A673 (cell line): ENCODE results near the gene AOPEP.

ENCODE experiments used
- CTCF ChIP-seq: fragments of 300-800, 200-600 bp; sonication (generic); conservative IDR thresholded peaks from 2 replicates; pipeline ENCODE4 v1.5.1; 2017; ENCODE audit warnings: low read depth, mild to moderate bottlenecking, antibody characterized with exemption, low read length, moderate library complexity, mixed read lengths
- EZH2 ChIP-seq: fragments of 200-600 bp; sonication (generic); IDR thresholded peaks from 2 replicates; pipeline ENCODE4 v1.6.1; 2017; ENCODE audit warnings: borderline replicate concordance, low read depth, mild to moderate bottlenecking, mixed read lengths, antibody characterized with exemption, low read length; ENCODE audit not compliant: poor library complexity, severe bottlenecking

- TF ChIP-seq CTCF (no peak), EZH2 (no peak)
These were observed 360.1 kb downstream of the AOPEP start for GRCh38 chr9:95086564-95086955.
